Hypothalamus (tissue), 51 donors: Measurements from ENCODE around the gene KCNMB4.

ENCODE experiments used
- DNase-seq, 51 donors: peaks; one replicate each; lab custom pipeline; 2025; lab: John Stamatoyannopoulos, UW

Gene KCNMB4

DNA sequence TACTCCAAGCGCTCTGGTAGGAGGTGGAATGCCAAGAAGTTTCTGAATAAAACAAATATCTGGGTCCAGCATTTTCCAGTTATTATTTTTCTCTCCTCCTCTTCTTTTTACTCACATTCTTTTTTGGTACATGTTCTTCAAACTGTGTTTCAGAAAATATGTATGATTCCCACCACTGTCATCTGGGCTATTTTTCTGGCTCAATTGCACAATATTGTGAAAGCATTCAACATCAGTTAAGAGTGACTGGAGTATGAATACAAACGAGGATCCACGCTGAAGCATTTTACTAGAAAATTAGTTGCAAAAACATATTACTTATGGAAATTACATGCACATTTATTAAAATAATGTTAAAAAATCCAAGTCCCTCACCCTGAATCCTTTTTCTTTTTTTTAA is 61.5 kb downstream of the KCNMB4 start:
- DNase-seq: no peak

DNA sequence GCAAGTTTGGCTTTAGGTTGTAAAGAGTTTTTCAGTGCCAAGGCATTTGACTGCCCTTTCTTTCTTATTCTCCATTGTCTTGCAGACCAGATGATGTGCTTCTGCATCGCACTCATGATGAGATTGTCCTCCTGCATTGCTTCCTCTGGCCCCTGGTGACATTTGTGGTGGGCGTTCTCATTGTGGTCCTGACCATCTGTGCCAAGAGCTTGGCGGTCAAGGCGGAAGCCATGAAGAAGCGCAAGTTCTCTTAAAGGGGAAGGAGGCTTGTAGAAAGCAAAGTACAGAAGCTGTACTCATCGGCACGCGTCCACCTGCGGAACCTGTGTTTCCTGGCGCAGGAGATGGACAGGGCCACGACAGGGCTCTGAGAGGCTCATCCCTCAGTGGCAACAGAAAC is 64.3 kb downstream of the KCNMB4 start:
- DNase-seq: no peak

DNA sequence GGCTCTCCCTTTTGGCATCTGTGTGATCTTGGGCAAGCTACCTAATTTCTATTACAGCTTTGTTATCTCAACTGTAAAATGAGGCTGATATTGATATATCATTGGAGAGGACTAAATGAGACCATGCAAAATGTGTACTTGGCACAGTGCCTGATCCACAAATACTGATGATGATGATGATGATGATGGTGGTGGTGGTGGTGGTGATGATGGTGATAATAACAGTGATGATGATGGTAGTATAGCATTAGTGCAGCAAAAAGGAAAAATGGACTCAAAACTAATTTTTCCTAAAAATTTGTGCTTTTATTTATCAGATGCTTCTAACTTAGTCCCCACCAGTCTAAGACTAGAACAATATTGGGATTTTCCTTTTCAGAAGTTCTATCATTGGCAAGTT is 70.7 kb downstream of the KCNMB4 start:
- DNase-seq: no peak

DNA sequence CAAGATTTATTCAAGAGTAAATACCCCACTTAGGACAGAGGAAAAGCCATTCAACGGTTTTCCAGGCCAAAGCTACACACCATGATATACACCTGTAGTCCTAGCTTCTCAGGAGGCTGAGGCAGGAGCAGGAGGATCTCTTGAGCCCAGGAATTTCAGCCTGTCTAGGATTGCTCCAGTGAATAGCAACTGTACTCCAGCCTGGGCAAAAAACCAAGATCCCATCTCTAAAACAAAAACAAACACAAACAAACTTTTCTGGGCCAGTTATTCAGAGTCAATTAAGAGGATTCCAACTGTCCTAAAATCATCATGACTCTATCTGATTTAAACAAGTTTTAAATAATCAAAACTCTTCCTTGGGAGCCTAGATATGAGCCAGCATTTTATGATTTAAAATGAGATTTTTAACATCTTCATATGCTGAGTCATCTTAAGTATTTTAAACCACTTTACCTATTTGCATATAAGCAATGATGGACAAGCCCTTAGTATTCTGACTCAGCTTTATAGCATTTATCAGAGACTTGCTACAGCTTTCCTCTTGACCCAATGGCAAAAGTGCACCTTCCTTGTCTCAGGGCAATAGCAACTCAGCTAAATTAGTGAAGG is 77.1 kb downstream of the KCNMB4 start:
- DNase-seq: no peak

DNA sequence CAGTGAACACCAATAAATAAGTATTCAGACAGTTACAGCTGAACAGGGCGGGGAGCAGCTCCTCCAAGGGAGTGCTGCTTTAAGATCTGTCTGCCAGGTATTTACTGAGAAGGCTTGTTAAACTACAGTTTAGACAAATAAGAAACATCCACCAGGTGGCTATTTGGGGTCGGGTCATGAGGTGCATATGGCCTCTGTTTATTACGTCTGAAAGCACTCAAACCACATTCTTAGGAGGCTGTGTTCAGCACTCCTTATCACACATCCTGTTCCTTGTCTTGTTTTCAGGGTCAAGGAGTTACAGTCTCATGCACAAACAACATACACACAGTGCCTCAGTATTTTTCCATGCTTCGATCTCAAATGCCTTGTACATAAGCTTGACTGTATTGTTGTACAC is 78.8 kb downstream of the KCNMB4 start:
- DNase-seq: no peak

DNA sequence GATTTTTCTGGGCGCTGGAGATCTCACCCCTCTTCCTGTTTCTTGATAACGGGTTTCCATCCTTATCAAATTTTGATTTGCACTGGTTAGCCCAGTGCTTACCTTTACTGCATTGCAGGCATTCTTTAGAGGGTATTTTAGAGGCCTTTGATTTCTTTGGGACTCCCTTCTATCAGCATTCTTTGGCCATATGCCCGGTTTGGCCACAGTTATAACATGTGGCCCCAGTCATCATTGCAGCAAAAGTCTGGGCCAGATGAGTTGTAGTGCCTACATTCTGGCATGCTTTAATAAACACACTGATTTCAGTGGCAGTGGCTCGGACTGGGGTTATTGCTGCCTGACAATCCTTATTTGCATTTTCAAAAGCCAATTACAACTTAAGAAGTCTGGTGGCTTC is 82.3 kb downstream of the KCNMB4 start:
- no peak for DNase-seq

DNA sequence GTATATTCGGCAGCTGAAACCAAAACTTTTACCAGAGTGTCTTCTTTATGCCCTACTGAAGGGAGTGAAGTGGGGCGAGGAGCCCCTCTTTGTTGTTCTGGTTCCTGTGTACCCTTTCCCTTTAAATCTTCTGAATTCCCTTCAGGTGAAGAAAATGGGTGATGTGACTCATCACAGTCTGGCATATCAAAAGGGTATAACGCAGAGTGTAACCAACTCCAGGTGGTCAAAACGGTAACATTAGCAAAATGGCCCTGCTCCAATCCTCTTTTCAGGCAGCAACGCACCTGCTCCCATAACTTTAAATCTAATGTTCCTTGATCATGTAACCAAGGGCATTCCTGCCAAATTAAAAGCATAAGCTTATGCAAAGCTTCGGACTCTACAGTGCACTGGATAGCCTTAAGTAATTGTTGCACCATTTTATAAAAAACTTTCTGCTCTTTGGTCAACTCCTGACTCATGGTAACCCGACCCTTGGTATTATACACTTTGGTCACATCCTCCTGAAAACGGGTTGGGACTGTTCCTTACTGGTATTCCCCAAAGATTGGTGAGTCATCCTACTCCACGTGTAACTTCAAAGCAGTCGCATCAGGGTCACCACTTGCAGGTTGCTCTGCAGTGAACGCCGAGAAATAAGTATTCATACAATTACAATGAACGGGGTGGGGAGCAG is 83.1 kb downstream of the KCNMB4 start:
- no peak for DNase-seq

DNA sequence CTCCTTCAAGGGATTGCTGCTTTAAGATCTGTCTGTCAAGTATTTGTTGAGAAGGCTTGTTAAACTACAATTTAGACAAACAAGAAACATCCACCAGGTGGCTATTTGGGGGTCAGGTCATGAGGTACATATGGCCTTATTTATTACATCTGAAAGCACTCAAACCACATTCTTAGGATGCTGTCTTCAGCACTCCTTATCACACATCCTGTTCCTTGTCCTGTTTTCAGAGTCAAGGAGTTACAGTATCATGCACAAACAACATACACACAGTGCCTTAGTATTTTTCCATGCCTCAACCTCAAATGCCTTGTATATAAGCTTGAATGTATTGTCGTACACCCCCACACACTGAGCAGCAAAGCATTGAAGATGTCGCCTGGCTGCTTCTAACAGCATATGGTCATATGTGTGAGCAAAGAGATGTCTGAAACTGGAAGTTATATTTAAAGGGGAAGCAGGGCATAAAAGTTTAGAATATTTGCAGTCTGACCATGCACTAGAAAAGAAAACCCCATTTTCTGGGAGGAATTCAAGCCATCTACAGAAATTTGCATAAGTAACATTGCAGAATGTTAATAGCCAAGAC is 83.8 kb downstream of the KCNMB4 start:
- DNase-seq: no peak

DNA sequence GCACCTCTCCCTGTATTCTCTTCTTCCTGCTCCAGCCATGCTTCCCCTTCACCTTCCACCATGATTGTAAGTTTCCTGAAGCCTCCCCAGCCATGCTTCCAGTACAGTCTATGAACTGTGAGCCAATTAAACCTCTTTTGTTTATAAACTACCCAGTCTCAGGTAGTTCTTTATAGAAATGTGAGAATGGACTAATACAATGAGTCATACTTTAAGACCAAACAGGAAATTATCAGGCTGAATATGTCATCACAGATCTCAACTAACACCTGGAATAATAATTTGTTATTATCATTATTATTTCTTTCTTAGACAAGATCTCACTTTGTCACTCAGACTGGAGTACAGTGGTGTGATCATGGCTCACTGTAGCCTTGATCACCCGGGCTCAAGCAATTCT is 85.4 kb downstream of the KCNMB4 start:
- DNase-seq: no peak

DNA sequence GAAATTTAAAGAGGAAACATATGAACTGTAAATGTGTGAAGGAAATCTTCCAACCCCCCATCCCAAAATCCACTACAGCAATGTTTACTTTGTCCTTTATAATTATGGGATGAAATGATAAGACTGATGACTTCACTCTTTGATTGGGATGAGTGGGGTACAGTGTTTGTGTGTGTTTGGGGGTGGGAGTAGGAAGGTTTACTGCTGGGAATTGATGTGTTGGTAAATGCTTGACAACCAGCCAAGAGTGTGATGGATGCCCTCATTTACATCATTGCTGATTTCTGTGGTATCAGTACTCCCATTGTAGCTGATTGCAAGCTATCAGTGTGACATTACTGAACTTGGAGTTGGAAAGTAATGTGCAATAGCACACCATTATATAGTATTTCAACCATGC is 90.9 kb downstream of the KCNMB4 start:
- DNase-seq: no peak

DNA sequence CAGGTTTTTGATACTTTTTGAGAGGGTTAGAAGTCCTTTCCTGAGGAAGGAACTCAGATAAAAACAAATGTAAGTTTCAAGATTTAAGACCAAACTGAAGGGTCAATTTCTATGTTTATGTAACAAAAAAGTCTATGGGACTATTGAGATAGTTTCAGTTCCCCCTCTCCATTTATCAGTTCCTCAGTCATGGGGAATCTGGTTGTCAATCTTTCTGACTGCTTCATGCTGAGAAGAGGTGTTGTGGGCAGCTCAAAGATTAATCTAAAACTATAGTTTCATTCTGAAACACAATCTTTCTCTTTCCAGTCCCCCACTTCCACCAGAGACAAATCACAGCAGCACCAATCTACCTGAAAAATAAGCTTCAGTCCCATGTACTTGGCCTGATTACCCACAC is 93.7 kb downstream of the KCNMB4 start:
- DNase-seq: no peak

DNA sequence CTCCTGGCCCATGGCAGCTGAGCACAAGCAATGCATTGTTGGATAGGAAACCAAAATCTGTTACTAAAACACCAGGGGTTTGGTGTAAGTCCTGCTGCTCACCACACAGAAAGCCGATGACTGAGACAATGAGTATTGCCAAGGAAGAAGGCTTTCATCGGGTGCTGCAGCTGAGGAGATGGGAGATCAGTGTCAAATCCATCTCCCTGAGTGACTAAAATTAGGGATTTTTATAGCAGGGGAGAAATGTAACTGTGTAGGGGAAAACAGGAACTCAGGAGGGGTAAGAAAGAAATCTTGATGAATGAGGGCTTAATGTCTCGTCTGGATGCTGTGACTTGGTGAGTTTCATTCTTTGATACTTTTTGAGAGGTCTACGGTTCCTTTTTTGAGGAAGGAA is 97.9 kb downstream of the KCNMB4 start:
- DNase-seq: no peak

DNA sequence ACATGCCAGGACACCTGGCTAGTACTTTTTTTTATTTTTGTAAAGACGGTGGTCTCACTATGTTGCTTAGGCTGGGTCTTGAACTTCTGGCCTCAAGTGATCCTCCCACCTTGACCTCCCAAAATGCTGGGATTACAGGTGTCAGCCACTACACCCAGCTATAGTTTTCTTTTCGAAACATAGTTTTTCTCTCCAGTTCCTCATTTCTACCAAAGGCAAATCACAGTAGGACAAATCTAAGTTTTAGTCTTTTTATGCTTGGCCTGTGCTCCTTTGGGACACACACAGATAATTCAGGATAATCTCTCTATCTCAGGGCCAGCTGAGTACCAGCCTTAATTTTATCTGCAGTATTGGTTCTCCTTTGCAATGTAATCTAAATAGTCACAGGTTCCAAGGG is 100.7 kb downstream of the KCNMB4 start:
- no peak for DNase-seq

DNA sequence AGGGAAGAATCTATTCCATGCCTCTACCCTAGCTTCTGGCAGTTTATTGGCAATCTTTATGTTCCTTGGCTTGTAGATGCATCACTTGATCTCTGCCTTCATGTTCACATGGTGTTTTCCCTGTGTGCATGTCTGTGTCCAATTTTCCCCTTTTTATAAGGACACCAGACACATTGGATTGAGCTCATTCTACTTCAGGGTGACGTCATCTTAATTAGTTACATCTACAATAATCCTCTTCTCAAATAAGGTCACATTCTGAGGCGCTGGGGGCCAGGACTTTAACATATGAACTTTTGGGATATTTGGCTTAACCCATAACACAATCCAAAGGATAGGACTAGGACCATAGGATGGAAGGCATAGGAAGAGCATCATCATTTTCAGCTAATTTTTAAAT is 101.4 kb downstream of the KCNMB4 start:
- DNase-seq: no peak

DNA sequence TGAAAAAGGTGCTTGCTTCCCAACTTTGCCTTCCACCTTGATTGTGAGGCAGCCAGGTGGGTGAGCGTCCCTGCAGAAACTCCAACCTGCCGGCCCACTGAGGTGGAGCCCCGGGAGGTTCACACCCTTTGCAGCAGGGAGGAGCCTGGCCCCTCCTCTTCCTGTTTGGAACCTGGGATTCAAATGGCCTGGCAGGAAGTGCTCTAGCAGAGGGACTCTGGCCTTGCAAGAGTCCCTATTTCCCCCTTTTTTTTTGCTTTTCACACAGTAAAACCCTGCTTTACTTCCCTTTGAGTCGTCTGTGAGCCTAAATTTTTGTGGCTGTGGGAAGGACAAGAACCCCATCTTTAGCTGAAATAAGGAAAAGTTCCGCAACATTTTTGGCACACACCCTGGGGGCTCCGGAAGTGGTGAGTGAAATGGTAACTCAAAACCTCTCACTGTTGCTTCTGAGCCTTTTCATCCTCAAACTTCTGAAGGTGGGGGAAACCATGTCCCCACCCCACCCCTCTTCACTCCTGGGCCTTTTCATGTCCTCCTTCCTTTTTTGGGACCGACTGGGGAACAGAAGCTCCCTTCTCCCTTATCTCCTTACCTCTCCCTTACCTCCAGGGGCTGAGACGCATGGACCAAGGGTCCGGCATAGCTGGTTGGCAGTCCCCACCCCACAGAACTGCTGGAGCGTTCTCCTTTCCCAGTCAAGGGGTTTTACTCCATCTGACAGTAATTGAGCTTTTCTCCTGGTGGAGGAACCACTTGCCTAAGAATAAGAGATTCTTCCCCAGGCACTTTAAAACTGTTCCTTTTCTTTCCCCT is 102.0 kb downstream of the KCNMB4 start:
- DNase-seq: no peak

DNA sequence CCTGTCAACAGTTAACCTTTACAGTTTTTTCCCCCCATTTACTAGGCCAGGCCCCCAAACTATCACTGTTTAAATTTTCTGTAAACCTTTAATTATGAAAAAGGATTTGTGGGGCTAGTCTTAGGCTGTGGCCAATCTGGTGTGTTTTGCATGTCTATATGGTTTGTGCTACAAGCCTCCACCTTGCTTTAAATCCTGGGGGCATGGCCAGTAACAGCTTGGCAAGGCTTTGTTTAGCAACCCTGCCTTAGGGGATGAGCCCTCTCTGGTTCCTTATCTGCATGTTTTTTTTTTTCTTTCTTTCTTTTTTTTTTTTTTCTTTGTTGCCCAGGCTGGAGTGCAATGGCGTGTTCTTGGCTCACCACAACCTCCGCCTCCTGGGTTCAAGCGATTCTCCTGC is 102.7 kb downstream of the KCNMB4 start:
- DNase-seq: no peak

DNA sequence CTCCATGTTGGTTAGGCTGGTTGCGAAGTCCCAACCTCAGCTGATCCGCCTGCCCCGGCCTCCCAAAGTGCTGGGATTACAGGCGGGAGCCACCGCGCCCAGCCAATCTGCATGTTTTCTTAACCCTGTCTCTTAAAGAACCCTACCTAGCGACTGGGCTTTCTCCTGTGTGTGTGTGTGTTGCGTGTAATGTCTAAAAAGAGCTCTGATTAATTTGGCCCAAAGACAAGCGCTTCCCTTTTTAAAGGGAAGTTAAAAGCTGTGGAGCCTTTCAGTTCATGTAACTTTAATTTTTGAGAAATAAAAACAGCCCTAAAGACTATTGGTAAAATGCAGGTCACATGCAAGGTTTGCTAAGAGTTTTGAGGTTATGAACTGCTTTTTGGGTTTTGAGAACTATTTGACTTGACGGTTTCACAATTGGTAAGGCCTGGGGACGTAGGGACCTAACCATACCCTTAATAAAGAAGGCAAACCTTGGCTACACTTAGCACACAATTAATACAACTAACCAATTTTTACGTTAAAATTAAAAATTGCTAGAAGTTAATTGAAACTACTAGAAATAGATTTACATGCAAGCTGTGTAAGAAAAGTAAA is 103.2 kb downstream of the KCNMB4 start:
- no peak for DNase-seq

DNA sequence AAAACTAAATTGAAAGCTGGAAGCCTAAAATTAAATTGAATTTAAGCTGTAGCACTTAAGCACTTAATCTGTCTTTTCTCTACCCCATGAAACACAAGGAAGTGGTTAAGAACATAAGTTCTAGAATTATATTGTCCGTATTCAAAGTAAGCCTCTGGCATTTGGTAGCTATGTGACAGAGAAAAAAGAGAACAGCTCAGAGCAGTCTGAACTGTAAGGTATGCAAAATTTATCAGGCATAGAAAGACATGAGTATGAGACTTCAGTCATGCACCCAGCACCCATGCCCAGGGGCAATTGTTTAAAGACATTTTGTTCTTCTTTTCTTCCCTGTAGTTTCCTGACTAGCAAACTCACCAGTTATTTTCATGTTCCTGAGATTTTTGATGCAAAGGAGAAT is 116.7 kb downstream of the KCNMB4 start:
- no peak for DNase-seq
